ENCODE data around the gene DUSP6. TPM values are rescaled to one million over a fixed set of nuclear protein-coding genes. Genes with fewer than 3 reads are reported as not detected.

DUSP6 gene
- total and polyA plus RNA-seq, 2 of the 13 experiments (the other 11 are each of a cell fraction or from before 2014, with no cell fraction given), result 40.9 to 161 TPM

GRCh38 chr12:89347325-89347829 is 4.9 kb downstream of the DUSP6 start (continued):
- TF ChIP-seq ZBTB40 (IDR thresholded peaks at IDR 0.05), result no peak
- no peak for TF ChIP-seq ZBTB40 (CRISPR knock-in tag; IDR thresholded peaks at IDR 0.05)
- TF ChIP-seq CEBPG (CRISPR knock-in tag; IDR thresholded peaks at IDR 0.05), result peak; percentile 37; the same call in 1 of the 2 replicates
- TF ChIP-seq IRF9 (CRISPR knock-in tag; IDR thresholded peaks at IDR 0.05; ENCODE audit: borderline replicate concordance), result no peak
- TF ChIP-seq FOXP4 (CRISPR knock-in tag; IDR thresholded peaks at IDR 0.05), result 0 out of 2 replicates have a peak, but pooled peaks have one; percentile 15
- TF ChIP-seq ZFP37 (CRISPR knock-in tag; IDR thresholded peaks at IDR 0.05; ENCODE audit: borderline replicate concordance), result 0 out of 2 replicates have a peak, but pooled peaks have one; percentile 54
- TF ChIP-seq CAMTA2 (CRISPR knock-in tag; IDR thresholded peaks at IDR 0.05; ENCODE audit: borderline replicate concordance), result no peak
- no peak for TF ChIP-seq ATF1 (CRISPR knock-in tag; IDR thresholded peaks at IDR 0.05)
- TF ChIP-seq CHCHD3 (CRISPR knock-in tag; IDR thresholded peaks at IDR 0.05), result no peak
- TF ChIP-seq ZNF430 (CRISPR knock-in tag; IDR thresholded peaks at IDR 0.05), result no peak
- no peak for TF ChIP-seq ZNF333 (CRISPR knock-in tag; IDR thresholded peaks at IDR 0.05; ENCODE audit: borderline replicate concordance)
- TF ChIP-seq MAFK (conservative IDR thresholded peaks at IDR 0.05 in 1 of 2, IDR thresholded peaks at IDR 0.05 in 1 of 2; ENCODE audit: low read length in 2 of 2), result no peak
- no peak for TF ChIP-seq FOSL1 (CRISPR knock-in tag; IDR thresholded peaks at IDR 0.05; ENCODE audit: borderline replicate concordance)
- no peak for TF ChIP-seq RFX3 (CRISPR knock-in tag; IDR thresholded peaks at IDR 0.05)
- TF ChIP-seq SKIL (CRISPR knock-in tag; IDR thresholded peaks at IDR 0.05; ENCODE audit: borderline replicate concordance), result 0 out of 2 replicates have a peak, but pooled peaks have one; percentile 10
- 0 out of 2 replicates have a peak, but pooled peaks have one; percentile 57 for TF ChIP-seq ZFP36L2 (CRISPR knock-in tag; IDR thresholded peaks at IDR 0.05)
